Caki2 (cell line): ENCODE results near the gene CEP89. TPM values are rescaled to one million over a fixed set of nuclear protein-coding genes. Genes with fewer than 3 reads are reported as not detected.
"Not testable (repeated sequence)": the region's sequence is repeated elsewhere in the genome, so short reads cannot be mapped to it uniquely, and the experiment has no call there.

Experiments used
- DNase-seq: peaks from one replicate; pipeline ENCODE4 v3.0.0-alpha.2; 2015; ENCODE audit warnings: low read depth
- in situ Hi-C: cut with HindIII; loops from 2 replicates; pipeline ENCODE4 v1.10.0; 2016; ENCODE audit warnings: low sequenced_read_pairs, low pct_unique_long_range_greater_than_20kb, mixed read lengths
- total RNA-seq: library from RNA; depleted of rRNA; stranded (reverse); fragments of >200 nt; shearing (Covaris generic); gene quantifications from 2 replicates; pipeline ENCODE4 v1.2.3, GENCODE V29; 2014; ENCODE audit warnings: low replicate concordance

The CEP89 gene
- total RNA-seq, 1 experiment from 2014 or later = 26.1 TPM

GRCh38 chr19:32910094-32910493 is 61.7 kb downstream of the CEP89 start:
- in situ Hi-C loops = no loop called here
- no peak for DNase-seq

GRCh38 chr19:32909257-32909656 is 62.5 kb downstream of the CEP89 start:
- in situ Hi-C loops = no loop called here
- DNase-seq = no peak

GRCh38 chr19:32908641-32909190 is 63.0 kb downstream of the CEP89 start:
- in situ Hi-C loops = no loop called here

GRCh38 chr19:32902448-32902847 is 69.3 kb downstream of the CEP89 start:
- in situ Hi-C loops = no loop called here
- DNase-seq = no peak

More at GRCh38 chr19:32908641-32909190, 63.0 kb downstream of the CEP89 start:
- DNase-seq = no peak

GRCh38 chr19:32901504-32902161 is 70.1 kb downstream of the CEP89 start:
- in situ Hi-C loops = no loop called here
- no peak for DNase-seq

- no peak for DNase-seq
- in situ Hi-C loops = no loop called here
These were observed 75.1 kb downstream of the CEP89 start for GRCh38 chr19:32896516-32897214.

GRCh38 chr19:32895384-32895783 is 76.4 kb downstream of the CEP89 start:
- in situ Hi-C loops = no loop called here
- no peak for DNase-seq

GRCh38 chr19:32891609-32892008 is 80.1 kb downstream of the CEP89 start:
- DNase-seq = peak; percentile 19
- in situ Hi-C loops = no loop called here

- no peak for DNase-seq
- in situ Hi-C loops = no loop called here
These were observed 80.9 kb downstream of the CEP89 start for GRCh38 chr19:32890841-32891240.

- in situ Hi-C loops = no loop called here
- DNase-seq = no peak
These were observed 81.4 kb downstream of the CEP89 start for GRCh38 chr19:32890326-32890725.

GRCh38 chr19:32889137-32889934 is 82.4 kb downstream of the CEP89 start:
- in situ Hi-C loops = no loop called here
- no peak for DNase-seq

- in situ Hi-C loops = no loop called here
- DNase-seq = no peak
These were observed 84.1 kb downstream of the CEP89 start for GRCh38 chr19:32887572-32888215.

GRCh38 chr19:32886241-32886640 is 85.5 kb downstream of the CEP89 start:
- in situ Hi-C loops = no loop called here
- no peak for DNase-seq

- DNase-seq, in situ Hi-C loops: not testable (repeated sequence)
These were observed 86.5 kb downstream of the CEP89 start for GRCh38 chr19:32885255-32885654.

- DNase-seq = no peak
- in situ Hi-C loops = no loop called here
These were observed 90.0 kb downstream of the CEP89 start for GRCh38 chr19:32881766-32882165.

- DNase-seq = no peak
- in situ Hi-C loops = no loop called here
These were observed 91.1 kb downstream of the CEP89 start for GRCh38 chr19:32880622-32881021.

GRCh38 chr19:32879741-32880140 is 92.0 kb downstream of the CEP89 start:
- in situ Hi-C loops = no loop called here
- DNase-seq = no peak

- DNase-seq = no peak
These were observed 92.8 kb downstream of the CEP89 start for GRCh38 chr19:32878988-32879387.

More at GRCh38 chr19:32878988-32879387, 92.8 kb downstream of the CEP89 start:
- in situ Hi-C loops = no loop called here
